HG03457 (cell line): ENCODE measurements around the gene IDI1.
"Not testable (repeated sequence)": the region's sequence is repeated elsewhere in the genome, so short reads cannot be mapped to it uniquely, and the experiment has no call there.

Experiments used
- ATAC-seq: cut with Tn5 transposase; IDR thresholded peaks from one replicate; pipeline ENCODE4 v1.9.1; 2021; ENCODE audit warnings: moderate number of reproducible peaks; ENCODE audit not compliant: unreplicated experiment

The IDI1 gene

GRCh38 chr10:1036341-1036791 is 12.6 kb downstream of the IDI1 start:
- ATAC-seq: no peak

DNA sequence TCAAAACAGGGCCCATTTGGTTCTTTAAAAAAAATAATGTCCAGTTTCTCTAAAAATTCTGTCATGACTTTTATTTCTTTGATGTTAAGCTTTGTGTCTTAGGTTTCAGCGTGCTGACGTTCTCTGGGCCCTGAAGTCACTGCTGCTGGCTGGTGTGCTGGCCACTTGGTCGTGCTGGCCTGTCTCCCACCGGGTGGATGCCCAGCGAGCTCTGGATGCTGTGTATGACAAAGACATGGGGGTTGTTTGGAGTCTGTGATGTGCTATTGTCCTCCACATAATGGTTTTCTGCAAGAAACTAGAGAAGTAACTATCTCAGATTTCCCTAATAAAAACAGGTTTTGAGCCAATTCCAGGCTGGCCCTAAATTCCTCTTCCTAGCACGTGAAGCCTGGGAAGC is 13.7 kb downstream of the IDI1 start:
- no peak for ATAC-seq

GRCh38 chr10:1034758-1035157 is 14.2 kb downstream of the IDI1 start:
- ATAC-seq: no peak

GRCh38 chr10:1033601-1034000 is 15.3 kb downstream of the IDI1 start:
- ATAC-seq: no peak

- no peak for ATAC-seq
Measured at GRCh38 chr10:1029838-1030237, 19.1 kb downstream of the IDI1 start.

DNA sequence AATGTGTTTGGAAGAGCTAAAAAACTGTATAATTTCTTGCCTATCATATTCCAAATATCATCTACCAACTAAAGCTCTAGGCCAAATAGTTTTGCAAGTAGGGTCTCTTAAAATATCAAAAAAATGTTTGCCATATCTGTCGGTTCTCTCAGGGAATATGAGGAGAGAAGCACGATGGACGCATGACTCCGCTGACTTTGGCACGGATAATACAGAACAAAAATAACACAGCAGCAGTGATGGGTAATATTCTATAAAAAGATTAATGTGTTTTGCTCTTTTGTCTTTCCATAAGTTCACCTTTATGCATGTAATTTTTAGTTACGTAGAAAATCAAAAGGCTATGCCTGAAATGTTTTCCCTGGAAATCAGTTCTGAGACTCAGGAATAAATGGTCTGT is 22.3 kb downstream of the IDI1 start:
- no peak for ATAC-seq

DNA sequence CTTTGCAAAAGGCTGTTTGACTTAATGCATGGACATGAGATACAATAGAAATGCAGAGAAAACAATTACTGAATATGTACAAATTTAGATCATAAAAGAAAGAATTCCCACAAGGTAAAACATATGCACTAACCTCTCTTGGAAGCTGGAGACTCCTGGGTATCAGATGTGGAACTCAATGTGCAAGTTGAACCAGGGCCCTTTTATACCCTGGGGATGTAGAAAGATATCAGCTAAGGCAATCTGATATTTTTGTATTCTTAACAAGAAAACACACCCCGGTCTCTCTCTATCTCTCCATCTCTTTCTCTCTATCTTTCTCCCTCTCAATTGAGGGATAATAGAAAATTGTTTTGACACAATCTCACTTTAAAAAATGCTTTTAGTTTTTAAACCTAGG is 23.2 kb downstream of the IDI1 start, which contains the start of gene IDI2:
Gene IDI2 (minus strand): TSS at position 177 of the 400 bp plus-strand sequence. CDS start 1,136 bp downstream, outside the sequence.
- ATAC-seq: no peak

DNA sequence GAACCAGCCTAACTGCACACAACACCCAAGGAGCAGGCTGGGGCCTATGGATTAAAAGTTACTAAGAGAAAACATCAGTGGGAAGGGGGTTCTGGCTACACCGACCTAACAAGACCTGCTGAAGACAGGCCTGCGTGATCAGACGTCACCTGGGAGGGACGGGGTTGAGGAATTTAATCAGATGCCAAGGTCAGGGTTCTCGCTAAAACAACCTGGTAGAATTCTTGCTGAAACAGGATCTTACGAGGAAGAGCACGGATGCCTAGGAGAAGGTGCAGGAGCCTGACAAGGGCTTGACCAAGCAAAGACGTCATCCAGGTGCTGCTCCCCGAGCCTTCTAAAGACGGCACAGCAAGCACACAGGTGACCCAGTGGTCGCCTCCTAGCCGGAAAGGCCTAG is 24.8 kb downstream of the IDI1 start:
- ATAC-seq: no peak

GRCh38 chr10:1022413-1022812 is 26.5 kb downstream of the IDI1 start:
- ATAC-seq: no peak

DNA sequence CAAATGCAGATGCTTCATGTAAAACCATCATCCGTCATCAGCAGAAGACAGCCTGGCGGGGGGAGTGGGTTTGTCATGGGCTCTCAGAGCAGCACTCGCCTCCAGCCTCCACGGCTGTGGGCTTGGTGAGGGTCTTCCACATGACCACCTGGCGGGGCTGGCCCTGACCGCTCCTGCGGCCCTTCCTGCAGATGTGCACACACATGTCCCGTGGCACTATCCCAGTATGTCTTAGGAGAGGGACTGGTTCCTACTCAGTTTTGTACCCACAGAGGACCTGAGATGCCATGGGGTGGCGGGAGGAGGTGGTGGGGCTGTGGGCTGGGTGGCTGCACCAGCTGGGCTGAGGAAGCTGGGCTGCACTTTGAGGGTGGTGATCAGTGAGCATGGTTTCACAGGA is 28.0 kb downstream of the IDI1 start:
- ATAC-seq: no peak

GRCh38 chr10:1020460-1020859 is 28.5 kb downstream of the IDI1 start:
- ATAC-seq: no peak

- ATAC-seq: no peak
Measured at GRCh38 chr10:1019362-1019761, 29.6 kb downstream of the IDI1 start.

- ATAC-seq: no peak
Measured at GRCh38 chr10:1015688-1016087, 33.2 kb downstream of the IDI1 start.

DNA sequence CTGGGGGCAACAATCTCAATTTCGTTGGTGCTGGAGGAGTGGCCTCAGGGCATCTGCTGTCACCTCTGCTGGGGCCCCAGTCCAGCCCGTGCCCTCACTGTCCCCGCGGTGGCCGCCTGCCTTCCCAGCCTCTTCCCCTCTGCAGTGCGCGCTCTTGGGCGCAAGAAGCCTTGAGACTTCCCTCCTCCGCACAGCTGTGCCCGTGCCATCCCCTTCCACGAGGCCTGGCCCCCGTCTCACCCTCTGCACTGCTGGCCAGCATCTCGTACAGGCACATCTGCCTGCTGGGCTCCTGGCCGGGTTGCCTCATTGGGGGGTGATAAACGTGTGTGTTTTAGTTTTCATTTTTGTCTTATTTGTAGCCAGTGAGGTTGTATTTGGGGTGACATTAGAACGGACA is 37.2 kb downstream of the IDI1 start:
- ATAC-seq: no peak

DNA sequence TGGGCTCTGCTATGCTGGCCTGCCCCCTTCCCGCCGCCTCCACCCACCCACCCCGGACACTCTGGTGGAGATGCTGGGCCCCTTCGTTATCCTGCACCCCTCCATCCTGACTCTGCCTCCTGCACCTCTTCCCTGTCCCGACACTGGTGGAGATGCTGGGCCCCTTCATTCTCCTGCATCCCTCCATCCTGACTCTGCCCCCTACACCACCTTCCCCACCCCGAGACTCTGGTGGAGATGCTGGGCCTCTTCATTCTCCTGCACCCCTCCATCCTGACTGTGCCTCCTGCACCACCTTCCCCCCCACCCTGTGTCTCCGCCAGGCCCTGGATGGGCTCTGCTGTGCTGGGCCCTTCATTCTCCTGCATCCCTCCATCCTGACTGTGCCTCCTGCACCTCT is 38.2 kb downstream of the IDI1 start:
- ATAC-seq: no peak

- ATAC-seq: not testable (repeated sequence)
Measured at GRCh38 chr10:1009947-1010346, 39.0 kb downstream of the IDI1 start.

DNA sequence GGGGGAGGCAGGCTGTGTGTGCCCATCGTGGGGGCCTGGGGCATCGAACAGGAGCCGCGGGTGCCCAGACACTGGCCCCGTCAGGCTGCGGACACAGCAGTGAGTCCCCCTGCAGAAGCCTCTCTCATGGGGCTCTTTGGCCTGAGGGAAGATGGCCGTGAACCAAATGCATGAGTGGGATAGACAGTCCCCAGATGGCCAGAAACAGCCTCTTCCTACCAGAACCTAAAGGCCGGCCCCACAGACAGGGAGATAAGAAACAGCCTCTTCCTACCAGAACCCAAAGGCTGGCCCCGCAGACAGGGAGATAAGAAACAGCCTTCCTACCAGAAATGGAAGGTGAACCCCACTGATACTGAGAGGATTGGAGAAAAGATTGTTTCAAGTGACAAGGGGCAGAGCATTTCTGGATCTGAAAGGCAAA is 39.8 kb downstream of the IDI1 start:
- ATAC-seq: no peak

- ATAC-seq: no peak
Measured at GRCh38 chr10:1007583-1007982, 41.3 kb downstream of the IDI1 start.

- ATAC-seq: no peak
Measured at GRCh38 chr10:1006573-1006972, 42.3 kb downstream of the IDI1 start.

DNA sequence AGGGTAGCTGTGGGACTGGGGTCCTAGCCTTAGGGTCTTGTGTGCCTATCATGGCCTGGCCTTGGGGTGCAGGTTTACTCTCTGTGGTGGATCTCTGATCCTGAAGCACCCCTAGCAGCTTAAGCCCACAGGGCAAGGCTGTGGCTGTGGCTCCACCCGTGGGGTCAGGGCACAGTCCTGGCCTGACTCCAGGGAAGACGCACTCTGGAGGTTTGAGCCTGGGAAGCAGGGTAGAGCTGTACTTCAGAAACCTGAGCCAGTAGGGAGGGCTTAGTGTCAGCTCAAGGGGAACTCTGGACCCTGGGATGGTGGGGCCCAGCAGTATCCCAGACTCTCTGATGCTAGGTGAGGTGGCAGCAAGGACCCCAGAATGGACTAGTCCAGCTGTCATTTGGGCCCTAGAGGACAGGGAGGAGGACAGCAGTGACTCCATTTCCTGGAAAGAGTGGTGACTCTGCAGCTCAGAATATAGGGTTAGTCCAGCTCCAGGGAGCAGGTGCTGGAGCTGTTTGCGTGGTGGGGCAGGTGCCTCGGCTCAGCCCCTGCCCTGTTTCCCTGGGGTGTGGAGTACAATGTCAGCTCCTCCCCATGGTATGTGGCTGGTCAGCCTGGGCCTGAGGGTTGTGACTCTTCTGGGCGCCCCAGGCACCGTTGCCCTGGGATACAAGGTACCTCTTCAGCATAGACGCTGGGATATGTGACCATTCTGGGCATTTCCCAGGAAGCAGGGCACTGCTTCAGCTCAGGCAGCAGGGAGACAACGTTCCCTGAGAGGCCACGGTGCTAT is 44.8 kb downstream of the IDI1 start:
- no peak for ATAC-seq

DNA sequence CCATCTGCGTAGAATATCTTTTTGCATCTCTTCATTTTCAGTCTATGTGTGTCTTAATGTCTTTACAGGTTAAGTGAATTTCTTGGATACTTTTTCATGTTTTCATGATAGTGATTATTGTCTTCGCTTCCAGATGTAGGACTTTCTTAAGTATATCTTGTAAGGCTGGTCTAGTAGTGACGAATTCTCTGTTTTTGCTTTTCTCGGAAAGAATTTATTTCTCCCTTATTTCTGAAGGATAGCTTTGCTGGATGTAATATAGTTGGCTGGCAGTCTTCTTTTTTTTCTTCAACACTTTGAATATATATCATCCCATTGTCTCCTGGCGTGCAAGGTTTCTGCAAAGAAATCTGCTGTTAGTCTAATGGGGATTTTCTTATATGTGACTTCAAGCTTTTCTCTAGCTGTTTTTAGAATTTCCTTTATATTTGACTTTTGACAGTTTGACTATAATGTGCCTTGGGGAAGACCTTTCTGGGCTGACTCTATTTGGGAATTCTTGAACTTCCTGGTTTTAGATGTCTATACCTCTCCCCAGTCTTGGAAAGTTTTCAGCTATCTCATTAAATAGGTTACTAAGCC is 46.4 kb downstream of the IDI1 start:
- ATAC-seq: no peak

DNA sequence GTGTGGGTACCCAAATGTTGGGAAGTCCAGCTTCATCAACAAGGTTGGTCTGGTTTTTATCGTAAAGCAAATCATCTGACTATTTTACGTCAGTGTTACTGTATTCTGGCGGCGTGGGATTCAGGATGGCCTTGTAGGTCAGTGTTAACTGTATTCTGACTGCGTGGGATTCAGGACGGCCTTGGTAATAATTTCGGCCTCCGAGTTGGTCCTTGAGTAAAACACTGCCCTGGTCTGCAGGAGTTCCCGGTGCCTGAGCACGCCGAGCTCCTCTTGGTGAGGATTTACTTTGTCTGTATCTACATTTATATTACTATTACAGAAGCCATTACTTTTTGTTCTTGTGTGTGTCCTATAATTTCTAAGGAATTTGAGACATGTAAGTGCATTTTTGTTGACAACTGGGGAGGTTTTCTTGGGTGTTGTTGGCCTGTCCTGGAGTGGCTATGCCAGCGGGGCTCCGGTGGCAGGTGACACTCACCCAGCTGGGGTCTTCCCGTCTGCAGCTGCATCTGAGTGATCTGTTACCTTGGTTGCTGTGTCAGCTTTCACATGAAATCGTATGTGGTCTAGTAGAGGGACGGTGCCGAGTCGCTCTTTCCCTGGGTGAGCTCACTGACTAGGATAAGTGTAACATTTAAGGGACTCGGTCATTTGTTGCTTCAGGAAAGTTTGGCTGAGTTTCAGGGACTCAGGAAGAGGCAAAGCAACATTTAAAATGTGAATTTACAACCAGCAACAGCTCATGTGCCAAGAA is 51.5 kb downstream of the IDI1 start:
- ATAC-seq: no peak
